IPS DF 19.7 (cell line): Measurements from ENCODE around the gene ID3.
"Not testable (repeated sequence)": the region's sequence is repeated elsewhere in the genome, so short reads cannot be mapped to it uniquely, and the experiment has no call there.

ENCODE experiments used
- DNase-seq: peaks from one replicate; pipeline ENCODE4 v3.0.0-alpha.2; 2013; ENCODE audit warnings: low read depth, low spot score

Gene ID3

DNA sequence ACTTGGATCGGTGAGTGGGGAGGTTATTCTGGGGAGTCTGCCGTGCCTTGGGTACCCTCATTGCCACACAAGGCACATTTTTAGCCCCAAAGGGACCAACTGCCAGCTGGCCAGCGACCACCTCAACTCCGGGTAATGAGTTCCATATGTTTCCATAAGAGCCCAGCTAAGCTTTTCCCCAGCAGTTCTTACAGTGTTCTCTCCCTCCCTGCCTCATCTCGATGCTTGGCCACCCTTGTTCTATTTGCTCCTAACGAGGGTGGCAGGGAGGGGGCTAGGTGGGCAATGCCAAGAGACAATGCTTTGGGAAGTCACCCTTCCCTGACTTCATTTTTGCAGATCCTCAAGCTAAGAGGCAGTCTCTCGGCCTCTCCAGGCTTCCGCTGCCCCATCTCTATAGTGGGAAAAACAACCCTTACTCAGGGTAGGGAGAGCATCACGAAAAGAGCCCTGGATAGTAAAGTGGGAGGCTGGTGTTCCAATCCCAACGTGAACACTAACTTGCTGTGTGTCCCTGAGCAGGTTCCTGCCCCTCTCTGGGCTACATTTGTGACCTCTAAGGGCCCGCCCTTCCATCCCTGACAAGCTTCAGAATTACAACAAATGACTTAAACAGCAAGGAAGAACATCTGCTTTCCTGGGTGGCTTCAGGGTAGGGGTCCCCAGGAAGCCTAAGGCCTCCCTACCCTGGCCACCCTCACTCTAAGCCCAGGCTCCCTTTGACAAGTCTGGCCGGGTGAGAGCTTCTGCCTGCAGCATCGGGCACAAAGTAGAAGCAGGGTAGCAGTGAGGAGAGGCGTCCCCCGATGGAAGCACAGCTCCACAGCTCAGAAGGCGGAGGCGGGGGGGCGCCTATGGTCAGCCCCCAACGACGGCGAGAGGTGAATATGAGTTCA lies 5.8 kb downstream of the ID3 start:
- DNase-seq: no peak

GRCh38 chr1:23551849-23552248 lies 7.5 kb downstream of the ID3 start:
- no peak for DNase-seq

DNA sequence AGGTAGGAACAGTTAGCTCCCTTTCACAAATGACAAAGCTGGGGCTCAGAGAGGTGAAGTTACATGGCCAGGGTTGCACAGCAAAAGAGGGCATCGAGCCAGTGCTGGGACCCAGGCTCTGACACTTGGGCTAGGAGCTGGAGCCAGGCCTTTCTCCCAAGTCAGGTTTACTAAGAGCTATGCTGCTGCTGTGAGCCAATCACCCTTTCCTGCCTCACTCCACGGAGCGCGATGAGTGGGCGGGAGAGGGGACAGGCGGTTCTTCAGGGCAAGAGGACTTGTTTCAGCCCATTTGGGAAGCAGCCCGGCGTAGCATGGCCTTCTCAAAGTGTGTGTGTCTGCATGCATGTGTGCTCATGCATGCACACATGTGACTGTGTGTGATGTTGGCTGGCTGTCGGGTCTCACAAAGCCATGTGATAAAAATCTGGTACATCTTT lies 10.6 kb downstream of the ID3 start:
- DNase-seq: no peak

DNA sequence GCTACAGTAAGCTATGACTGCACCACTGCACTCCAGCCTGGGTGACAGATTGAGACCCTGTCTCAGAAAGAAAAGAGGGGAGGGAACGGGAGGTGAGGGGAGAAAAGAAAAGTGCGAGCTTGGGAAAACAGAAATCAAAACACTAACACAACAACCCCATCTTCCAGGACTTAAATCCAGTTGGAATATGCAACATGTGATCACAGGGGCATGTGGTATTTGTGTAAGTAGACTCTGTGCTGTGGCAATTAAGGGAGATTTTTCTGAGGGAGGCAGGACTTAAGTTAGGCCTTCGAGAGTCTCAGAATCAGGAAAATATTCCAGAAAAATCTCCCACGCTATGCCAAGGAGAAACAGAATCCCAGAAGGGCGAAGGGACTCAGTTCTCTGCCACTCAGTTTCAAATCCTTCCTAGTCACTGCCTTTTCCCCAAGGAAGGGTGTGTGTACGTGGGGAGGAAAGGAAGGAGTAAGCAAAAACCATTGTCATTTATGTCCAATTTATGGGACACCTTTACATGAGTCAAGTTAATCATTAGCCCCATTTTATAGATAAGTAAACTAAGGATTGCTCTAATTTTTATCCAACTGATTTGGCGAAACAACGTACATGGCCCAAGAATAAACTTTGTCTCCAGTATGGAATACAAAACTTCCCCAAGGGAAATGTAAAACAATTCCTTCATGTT lies 12.3 kb downstream of the ID3 start:
- no peak for DNase-seq

DNA sequence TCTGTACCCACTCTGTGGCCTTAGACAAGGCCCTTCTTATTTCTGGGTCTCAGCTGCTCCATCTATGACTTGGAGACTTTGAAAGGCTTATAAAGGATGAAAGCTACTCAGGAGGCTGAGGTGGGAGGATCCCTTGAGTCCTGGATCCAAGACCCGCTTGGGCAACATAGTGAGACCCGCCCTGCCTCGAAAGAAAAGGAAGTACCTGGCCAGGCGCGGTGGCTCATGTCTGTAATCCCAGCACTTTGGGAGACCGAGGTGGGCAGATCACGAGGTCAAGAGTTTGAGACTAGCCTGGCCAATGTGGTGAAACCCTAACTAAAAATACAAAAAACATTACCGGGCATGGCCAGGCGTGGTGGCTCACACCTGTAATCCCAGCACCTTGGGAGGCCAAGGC lies 13.4 kb downstream of the ID3 start:
- DNase-seq: no peak

GRCh38 chr1:23544444-23545389 lies 14.6 kb downstream of the ID3 start:
- no peak for DNase-seq

DNA sequence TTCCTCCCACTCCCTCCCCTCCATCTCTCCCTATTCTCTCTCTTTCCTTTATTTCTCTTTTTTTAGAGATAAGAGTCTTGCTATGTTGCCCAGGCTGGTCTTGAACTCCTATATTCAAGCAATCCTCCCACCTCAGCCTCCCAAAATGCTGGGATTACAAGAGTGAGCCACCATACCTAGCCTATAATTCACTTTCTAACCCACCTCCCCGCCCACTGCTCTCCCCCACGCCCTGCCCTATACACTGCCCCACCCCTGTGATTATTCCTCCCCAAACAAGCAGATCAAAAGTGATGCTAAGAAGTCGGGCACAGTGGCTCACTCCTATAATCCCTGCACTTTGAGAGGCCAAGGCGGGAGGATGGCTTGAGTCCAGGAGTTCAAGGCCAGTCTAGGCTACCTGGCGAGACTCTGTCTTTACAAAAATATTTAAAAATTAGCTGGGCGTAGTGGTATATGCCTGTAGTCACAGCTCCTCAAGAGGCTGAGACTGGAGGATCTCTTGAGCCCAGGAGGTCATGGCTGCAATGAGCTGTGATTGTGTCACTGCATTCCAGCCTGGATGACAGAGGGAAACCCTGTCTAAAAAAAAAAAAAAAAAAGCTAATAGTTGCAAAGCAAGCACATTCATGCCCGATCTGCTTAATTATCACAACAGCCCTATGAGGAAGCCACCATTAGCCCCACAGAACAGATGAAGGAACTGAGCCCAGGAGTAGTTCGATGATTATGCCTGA lies 15.4 kb downstream of the ID3 start:
- DNase-seq: no peak

DNA sequence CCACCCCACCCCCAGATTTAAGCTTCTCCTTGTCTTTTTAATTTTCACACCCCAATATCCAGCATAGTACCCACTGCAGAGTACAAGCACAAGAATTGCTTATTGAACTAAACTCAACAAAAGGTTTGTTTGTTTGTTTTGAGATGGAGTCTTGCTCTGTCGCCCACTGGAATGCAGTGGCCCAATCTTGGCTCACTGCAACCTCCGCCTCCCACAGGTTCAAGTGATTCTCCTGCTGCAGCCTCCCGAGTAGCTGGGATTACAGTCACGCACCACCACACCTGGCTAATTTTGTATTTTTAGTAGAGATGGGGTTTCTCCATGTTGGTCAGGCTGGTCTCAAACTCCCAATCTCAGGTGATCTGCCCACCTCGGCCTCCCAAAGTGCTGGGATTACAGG lies 16.4 kb downstream of the ID3 start:
- DNase-seq: not testable (repeated sequence)

DNA sequence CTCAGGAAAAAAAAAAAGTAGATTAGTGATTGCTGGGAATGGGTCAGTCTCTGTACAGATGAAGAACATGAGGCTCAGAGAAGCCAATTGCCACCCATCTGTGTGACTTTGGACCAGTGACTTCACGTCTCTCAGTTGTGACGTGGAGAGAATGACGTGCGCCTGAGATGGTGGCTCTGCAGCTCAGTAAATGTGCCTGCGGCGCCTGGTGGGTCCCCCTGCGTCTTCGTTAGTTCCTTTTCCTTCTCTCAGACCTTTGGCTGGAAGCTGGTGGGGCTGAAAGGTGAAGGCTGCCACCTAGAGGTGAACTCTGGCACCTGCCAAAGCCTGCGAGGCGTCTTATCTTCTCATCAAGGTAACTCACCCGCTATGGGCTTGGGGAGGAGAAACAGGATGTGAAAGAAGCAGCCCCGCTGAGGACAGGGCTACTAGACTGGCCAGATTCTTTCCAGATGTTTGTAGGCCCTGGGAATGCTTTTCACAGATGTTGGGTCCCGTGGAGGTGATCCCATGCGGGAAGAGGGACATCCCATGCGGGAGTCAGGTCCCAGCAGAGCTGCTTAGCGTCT lies 19.5 kb downstream of the ID3 start:
- DNase-seq: peak; percentile 93

GRCh38 chr1:23537296-23537973 lies 21.9 kb downstream of the ID3 start:
- no peak for DNase-seq

GRCh38 chr1:23533246-23534023 lies 25.9 kb downstream of the ID3 start:
- DNase-seq: no peak

GRCh38 chr1:23531562-23532094 lies 27.7 kb downstream of the ID3 start:
- DNase-seq: no peak

DNA sequence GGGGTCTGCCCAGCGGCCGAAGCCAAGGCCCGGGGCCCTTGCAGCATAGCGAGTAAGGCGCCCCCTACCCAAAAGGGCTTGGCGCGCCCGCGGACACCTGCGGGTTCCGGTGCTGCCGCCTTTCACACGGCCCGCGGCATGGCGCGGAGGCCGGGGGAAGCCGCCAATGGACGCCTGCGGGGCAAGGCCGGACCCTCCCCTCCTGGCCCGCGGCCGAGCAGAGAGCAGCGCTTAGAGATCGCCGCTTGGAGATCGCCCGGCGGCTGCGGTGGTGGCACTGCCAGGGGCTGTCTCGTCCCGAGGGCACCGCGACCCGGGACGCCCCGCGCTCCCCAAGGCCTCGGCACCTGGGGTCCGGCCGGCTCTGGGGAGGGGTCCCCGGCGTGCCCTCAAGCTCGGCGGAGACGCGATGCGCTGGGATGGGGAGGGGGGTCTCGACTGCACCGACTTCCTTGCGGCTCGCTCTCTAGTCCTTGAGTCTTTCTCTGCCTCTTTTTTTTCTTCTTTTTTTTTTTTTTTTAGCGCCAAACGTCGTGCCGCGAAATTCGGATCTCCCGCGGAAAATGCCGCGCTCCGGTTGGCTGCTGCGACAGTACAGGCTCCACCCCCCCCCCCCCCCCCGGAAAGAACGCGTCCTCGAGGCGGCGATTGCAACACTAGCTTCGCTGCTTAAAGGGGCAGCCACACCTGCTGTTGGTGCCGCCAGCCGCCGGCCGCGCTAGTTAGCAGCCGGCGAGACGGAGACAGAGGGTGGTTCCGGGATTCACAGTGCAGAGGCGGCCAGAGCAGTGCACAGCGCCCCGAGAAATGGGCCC lies 28.3 kb downstream of the ID3 start, which contains the start of gene E2F2:
Gene E2F2, minus strand, starts transcription at position 487 of the 815 bp plus-strand sequence. Its CDS starts 440 bp downstream, at position 47.
- no peak for DNase-seq

GRCh38 chr1:23530087-23530746 lies 29.1 kb downstream of the ID3 start:
- no peak for DNase-seq

DNA sequence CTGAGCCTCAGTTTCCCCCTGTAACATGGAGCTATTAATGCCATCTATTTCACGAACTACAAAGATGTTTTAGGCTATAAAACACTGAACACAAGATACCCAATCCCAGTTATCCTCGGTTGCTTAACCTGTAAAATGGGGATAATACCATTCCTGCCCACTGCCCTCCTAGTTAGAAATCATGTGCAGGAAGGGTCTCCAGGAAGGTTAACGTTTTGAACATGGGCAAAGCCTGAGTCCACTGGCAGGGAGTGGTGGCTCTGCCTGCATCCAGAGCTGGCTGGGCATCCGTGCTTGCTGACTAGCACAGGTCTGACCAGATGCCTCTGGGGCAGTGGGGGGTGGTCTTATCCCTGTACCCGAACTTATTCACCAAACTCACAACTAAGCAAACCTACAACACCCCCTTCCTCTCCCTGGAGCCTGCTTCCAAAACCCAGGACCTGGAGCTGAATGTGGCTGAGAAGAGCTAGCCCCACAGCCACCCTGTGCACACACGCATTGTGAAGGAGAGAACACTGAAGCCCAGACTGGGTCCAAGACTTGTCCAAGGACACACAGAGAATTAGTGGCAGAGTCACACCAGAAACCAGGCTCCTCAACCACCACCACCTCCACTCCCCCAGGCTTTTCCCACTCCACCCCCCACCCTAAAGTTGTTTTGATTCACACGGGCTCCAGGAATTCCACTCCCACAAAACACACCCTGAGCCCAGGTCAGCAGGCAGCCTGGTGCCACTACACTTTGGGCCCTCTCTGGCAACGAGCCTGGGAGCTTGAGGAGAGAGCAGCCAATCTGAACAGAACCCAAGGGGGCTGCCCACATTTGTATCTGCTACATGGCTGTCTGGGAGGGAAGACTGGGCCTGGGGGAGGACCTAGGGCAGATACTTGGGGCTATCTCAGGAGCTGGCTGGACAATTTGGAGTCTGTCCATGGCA lies 29.9 kb downstream of the ID3 start:
- no peak for DNase-seq

DNA sequence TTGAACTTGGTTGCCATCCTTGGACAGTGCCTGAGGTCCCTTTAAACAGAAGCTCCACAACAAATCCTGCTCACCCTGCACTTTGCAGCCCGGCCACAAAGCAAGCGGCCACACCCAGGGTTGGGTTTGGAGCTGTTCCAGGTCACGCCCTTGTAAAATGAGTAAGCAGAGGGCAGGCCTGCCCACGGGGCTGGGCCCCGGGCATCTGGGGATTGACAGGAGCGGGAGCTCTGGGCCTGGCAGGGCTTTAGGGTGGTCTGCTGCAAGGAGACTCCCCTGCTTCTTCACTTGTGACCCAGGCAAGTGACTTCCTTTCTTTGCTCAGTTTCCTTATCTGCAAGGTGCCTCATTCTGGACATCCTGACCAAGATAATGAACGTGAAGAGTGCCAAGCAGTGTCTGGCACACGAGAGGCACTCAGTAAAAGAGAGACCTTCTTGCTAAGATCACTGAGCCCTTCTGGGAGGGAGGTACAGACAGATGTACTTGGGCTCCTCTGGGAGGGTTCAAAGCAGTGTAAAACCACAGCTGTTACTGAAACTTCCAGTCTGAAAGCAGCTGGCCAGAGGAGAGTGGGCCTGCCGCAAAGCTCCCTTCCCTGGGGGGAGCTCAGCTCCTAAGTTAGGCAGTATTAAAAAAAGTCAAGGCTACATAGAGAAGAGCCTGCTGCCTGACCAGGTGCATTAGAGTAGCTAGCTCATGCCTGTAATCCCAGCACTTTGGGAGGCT lies 30.9 kb downstream of the ID3 start:
- no peak for DNase-seq
